Peyer's patch (tissue), 4 donors: Measurements from ENCODE around the gene TTC31.

Experiments
- CTCF ChIP-seq, 6 experiments: fragments of 450-650 bp in 4 of 6; fragments of 200-600 bp in 2 of 6; sonication (generic) in 1 of 6; IDR thresholded peaks; one replicate each; pipeline ENCODE4 v1.5.1; 2017 to 2019; ENCODE audit warnings: antibody characterized with exemption in 6 of 6, mild to moderate bottlenecking in 3 of 6, moderate library complexity in 1 of 6
- POLR2A ChIP-seq, 2 donors: fragments of 450-650 bp; IDR thresholded peaks; one replicate each; pipeline ENCODE4 v1.5.1; 2017; ENCODE audit warnings: antibody characterized with exemption in 2 of 2, mild to moderate bottlenecking in 2 of 2, moderate library complexity in 2 of 2

GRCh38 chr2:74526649-74527230 is 43.9 kb downstream of the TTC31 start:
- TF ChIP-seq CTCF (IDR thresholded peaks at IDR 0.05) = no peak
- TF ChIP-seq POLR2A (IDR thresholded peaks at IDR 0.05) = no peak
